IMR-90 (cell line): ENCODE measurements around the gene MON1A.

Experiments used
- CEBPB ChIP-seq: IDR thresholded peaks from 2 replicates; pipeline ENCODE4 v1.6.1; 2012; ENCODE audit warnings: low read depth, low read length, improper control_type of control experiment
- CHD1 ChIP-seq: IDR thresholded peaks from 2 replicates; pipeline ENCODE4 v1.6.1; 2012; ENCODE audit warnings: low read depth, low read length, improper control_type of control experiment
- FOS ChIP-seq: fragments of 150-350 bp; IDR thresholded peaks from 2 replicates; pipeline ENCODE4 v1.6.1; 2016; ENCODE audit warnings: low read depth, low read length
- MAFK ChIP-seq: IDR thresholded peaks from 2 replicates; pipeline ENCODE4 v1.6.1; 2012; ENCODE audit warnings: low read depth, low read length, improper control_type of control experiment
- MXI1 ChIP-seq: IDR thresholded peaks from 2 replicates; pipeline ENCODE4 v1.6.1; 2012; ENCODE audit warnings: low read depth, mild to moderate bottlenecking, low read length, moderate library complexity, borderline replicate concordance
- NFE2L2 ChIP-seq: fragments of 150-350 bp; IDR thresholded peaks from 2 replicates; pipeline ENCODE4 v1.6.1; 2016; ENCODE audit warnings: low read depth, mild to moderate bottlenecking, low read length
- POLR2A ChIP-seq: IDR thresholded peaks from 2 replicates; pipeline ENCODE4 v1.6.1; 2012; ENCODE audit warnings: mild to moderate bottlenecking, low read depth, low read length
- RAD21 ChIP-seq: IDR thresholded peaks from 2 replicates; pipeline ENCODE4 v1.6.1; 2012; ENCODE audit warnings: low read length, improper control_type of control experiment
- RCOR1 ChIP-seq: IDR thresholded peaks from 2 replicates; pipeline ENCODE4 v1.6.1; 2012; ENCODE audit warnings: mild to moderate bottlenecking, low read length, improper control_type of control experiment; ENCODE audit not compliant: insufficient replicate concordance
- RFX5 ChIP-seq: IDR thresholded peaks from 2 replicates; pipeline ENCODE4 v1.8.0; 2012; ENCODE audit warnings: low read depth, mild to moderate bottlenecking, low read length, moderate library complexity
- SMC3 ChIP-seq: fragments of 150-350 bp; IDR thresholded peaks from 2 replicates; pipeline ENCODE4 v1.6.1; 2016; ENCODE audit warnings: low read depth, mild to moderate bottlenecking, antibody characterized with exemption, low read length, moderate library complexity
- TF ChIP-seq, protein P1 (sequence below): conservative IDR thresholded peaks from 2 replicates; pipeline ENCODE4 v1.5.1; 2012; ENCODE audit warnings: mild to moderate bottlenecking, low read depth, low read length, improper control_type of control experiment
- TF ChIP-seq, protein P2 (sequence below): fragments of 150-350 bp; IDR thresholded peaks from 2 replicates; pipeline ENCODE4 v1.6.1; 2017; ENCODE audit warnings: mild to moderate bottlenecking, antibody characterized with exemption, low read length, low read depth

GRCh38 chr3:49873623-49874022 is 56.0 kb downstream of the MON1A start:
- TF ChIP-seq, protein P1, sequence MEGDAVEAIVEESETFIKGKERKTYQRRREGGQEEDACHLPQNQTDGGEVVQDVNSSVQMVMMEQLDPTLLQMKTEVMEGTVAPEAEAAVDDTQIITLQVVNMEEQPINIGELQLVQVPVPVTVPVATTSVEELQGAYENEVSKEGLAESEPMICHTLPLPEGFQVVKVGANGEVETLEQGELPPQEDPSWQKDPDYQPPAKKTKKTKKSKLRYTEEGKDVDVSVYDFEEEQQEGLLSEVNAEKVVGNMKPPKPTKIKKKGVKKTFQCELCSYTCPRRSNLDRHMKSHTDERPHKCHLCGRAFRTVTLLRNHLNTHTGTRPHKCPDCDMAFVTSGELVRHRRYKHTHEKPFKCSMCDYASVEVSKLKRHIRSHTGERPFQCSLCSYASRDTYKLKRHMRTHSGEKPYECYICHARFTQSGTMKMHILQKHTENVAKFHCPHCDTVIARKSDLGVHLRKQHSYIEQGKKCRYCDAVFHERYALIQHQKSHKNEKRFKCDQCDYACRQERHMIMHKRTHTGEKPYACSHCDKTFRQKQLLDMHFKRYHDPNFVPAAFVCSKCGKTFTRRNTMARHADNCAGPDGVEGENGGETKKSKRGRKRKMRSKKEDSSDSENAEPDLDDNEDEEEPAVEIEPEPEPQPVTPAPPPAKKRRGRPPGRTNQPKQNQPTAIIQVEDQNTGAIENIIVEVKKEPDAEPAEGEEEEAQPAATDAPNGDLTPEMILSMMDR: no peak
- TF ChIP-seq RFX5: no peak
- no peak for TF ChIP-seq POLR2A
- no peak for TF ChIP-seq MAFK
- no peak for TF ChIP-seq CHD1
- TF ChIP-seq CEBPB: no peak
- no peak for TF ChIP-seq SMC3
- TF ChIP-seq MXI1: no peak
- TF ChIP-seq, protein P2, sequence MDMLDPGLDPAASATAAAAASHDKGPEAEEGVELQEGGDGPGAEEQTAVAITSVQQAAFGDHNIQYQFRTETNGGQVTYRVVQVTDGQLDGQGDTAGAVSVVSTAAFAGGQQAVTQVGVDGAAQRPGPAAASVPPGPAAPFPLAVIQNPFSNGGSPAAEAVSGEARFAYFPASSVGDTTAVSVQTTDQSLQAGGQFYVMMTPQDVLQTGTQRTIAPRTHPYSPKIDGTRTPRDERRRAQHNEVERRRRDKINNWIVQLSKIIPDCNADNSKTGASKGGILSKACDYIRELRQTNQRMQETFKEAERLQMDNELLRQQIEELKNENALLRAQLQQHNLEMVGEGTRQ: no peak
- no peak for TF ChIP-seq NFE2L2
- no peak for TF ChIP-seq RCOR1
- no peak for TF ChIP-seq RAD21
- no peak for TF ChIP-seq FOS
